GM23338 (cell line): ENCODE measurements around the gene DCAF6. TPM values are rescaled to one million over a fixed set of nuclear protein-coding genes. Genes with fewer than 3 reads are reported as not detected.

Experiments
- ATAC-seq: fragments of 200-7000 bp; cut with Tn5 transposase; 3 replicates; pipeline ENCODE4 v1.9.1; 2020
- DNase-seq: peaks from one replicate; pipeline ENCODE4 v3.0.0-alpha.2; 2015; ENCODE audit warnings: low spot score
- H2AFZ ChIP-seq: fragments of 200-600 bp; sonication (generic); 2 replicates; pipeline ENCODE4 v1.8.0; 2016; ENCODE audit warnings: antibody characterized with exemption, mild to moderate bottlenecking, moderate library complexity
- H3F3A ChIP-seq: fragments of 200-600 bp; sonication (generic); replicated peaks from 2 replicates; pipeline ENCODE4 v1.8.0; 2017; ENCODE audit warnings: antibody characterized with exemption, mixed run types, low read depth
- H3K27ac ChIP-seq: fragments of 200-600 bp; sonication (generic); 2 replicates; pipeline ENCODE4 v1.6.1; 2016; ENCODE audit warnings: low read depth
- H3K27me3 ChIP-seq: fragments of 200-600 bp; sonication (generic); 2 replicates; pipeline ENCODE4 v1.8.0; 2016; ENCODE audit warnings: mild to moderate bottlenecking, mixed run types, moderate library complexity; ENCODE audit not compliant: insufficient read depth
- H3K36me3 ChIP-seq: fragments of 200-600 bp; sonication (generic); 2 replicates; pipeline ENCODE4 v1.8.0; 2016; ENCODE audit warnings: mild to moderate bottlenecking; ENCODE audit not compliant: insufficient read depth
- H3K4me1 ChIP-seq: fragments of 200-600 bp; sonication (generic); 2 replicates; pipeline ENCODE4 v1.8.0; 2016; ENCODE audit warnings: mild to moderate bottlenecking, moderate library complexity; ENCODE audit not compliant: insufficient read depth
- H3K4me2 ChIP-seq: fragments of 200-600 bp; sonication (generic); 2 replicates; pipeline ENCODE4 v1.7.1; 2017; ENCODE audit warnings: mixed run types
- H3K4me3 ChIP-seq: fragments of 200-600 bp; sonication (generic); 2 replicates; pipeline ENCODE4 v1.6.1; 2016; ENCODE audit warnings: mixed run types
- H3K79me2 ChIP-seq: fragments of 200-600 bp; sonication (generic); replicated peaks from 2 replicates; pipeline ENCODE4 v1.8.0; 2017; ENCODE audit warnings: mild to moderate bottlenecking; ENCODE audit not compliant: insufficient read depth
- H3K9me2 ChIP-seq: fragments of 200-600 bp; sonication (generic); 2 replicates; pipeline ENCODE4 v1.8.0; 2017; ENCODE audit not compliant: insufficient read depth
- H4K20me1 ChIP-seq: fragments of 200-600 bp; sonication (generic); replicated peaks from 2 replicates; pipeline ENCODE4 v1.8.0; 2017; ENCODE audit warnings: mild to moderate bottlenecking; ENCODE audit not compliant: insufficient read depth
- H3K27ac Mint-ChIP-seq: 2 replicates; pipeline ENCODE4 v1.8.0; 2020; ENCODE audit warnings: inconsistent platforms, mild to moderate bottlenecking, moderate library complexity, mixed read lengths
- H3K27me3 Mint-ChIP-seq: 3 replicates; pipeline ENCODE4 v1.8.0; 2022; ENCODE audit warnings: low read depth, mild to moderate bottlenecking, moderate library complexity, mixed read lengths, inconsistent platforms; ENCODE audit not compliant: insufficient read depth, poor library complexity
- H3K36me3 Mint-ChIP-seq: 3 replicates; pipeline ENCODE4 v1.8.0; 2021; ENCODE audit warnings: low read depth, mild to moderate bottlenecking, inconsistent platforms, moderate library complexity, mixed read lengths
- H3K4me1 Mint-ChIP-seq: 3 replicates; pipeline ENCODE4 v1.8.0; 2020; ENCODE audit warnings: mild to moderate bottlenecking, inconsistent platforms, mixed read lengths
- H3K4me3 Mint-ChIP-seq: 3 replicates; pipeline ENCODE4 v1.8.0; 2021; ENCODE audit warnings: moderate library complexity, mild to moderate bottlenecking, inconsistent platforms, mixed read lengths
- H3K9me3 Mint-ChIP-seq: 3 replicates; pipeline ENCODE4 v1.8.0; 2020; ENCODE audit warnings: moderate library complexity, mild to moderate bottlenecking, inconsistent platforms, mixed read lengths
- CREB1 ChIP-seq: fragments of 250-450 bp; sonication (Bioruptor Pico); IDR thresholded peaks from 2 replicates; pipeline ENCODE4 v1.5.0; 2020; ENCODE audit warnings: low read depth, mild to moderate bottlenecking, moderate library complexity
- EZH2 ChIP-seq: fragments of 200-600 bp; sonication (generic); IDR thresholded peaks from one replicate; pipeline ENCODE4 v1.8.0; 2017; ENCODE audit warnings: antibody characterized with exemption, mild to moderate bottlenecking, low read depth; ENCODE audit not compliant: unreplicated experiment
- EZH2phosphoT487 ChIP-seq: fragments of 200-600 bp; sonication (generic); IDR thresholded peaks from one replicate; pipeline ENCODE4 v1.8.1; 2018; ENCODE audit warnings: antibody characterized with exemption; ENCODE audit not compliant: unreplicated experiment
- JUNB ChIP-seq: IDR thresholded peaks from one replicate; pipeline ENCODE4 v1.6.1; 2016; ENCODE audit warnings: antibody characterized with exemption; ENCODE audit not compliant: unreplicated experiment
- NANOG ChIP-seq: IDR thresholded peaks from 2 replicates; pipeline ENCODE4 v1.6.1; 2016; ENCODE audit warnings: antibody characterized with exemption, borderline replicate concordance
- POLR2AphosphoS5 ChIP-seq: IDR thresholded peaks from 2 replicates; pipeline ENCODE4 v1.6.1; 2016; ENCODE audit warnings: antibody characterized with exemption, low read depth
- STAT1 ChIP-seq: IDR thresholded peaks from one replicate; pipeline ENCODE4 v1.6.1; 2016; ENCODE audit warnings: antibody characterized with exemption; ENCODE audit not compliant: unreplicated experiment
- ZNF331 ChIP-seq: fragments of 250-450 bp; sonication (Bioruptor Pico); IDR thresholded peaks from 2 replicates; pipeline ENCODE4 v1.5.0; 2020; ENCODE audit warnings: low read depth, mild to moderate bottlenecking, moderate library complexity
- polyA plus RNA-seq: library from polyadenylated mRNA; unstranded; fragments of >200 nt; fragmentation: Nextera tagmentation; extraction: Ambion mirVana; gene quantifications from 2 replicates; pipeline ENCODE4 v1.2.1, GENCODE V29; 2016
- total RNA-seq: library from RNA; depleted of rRNA; stranded (reverse); fragments of >200 nt; shearing (Covaris generic); gene quantifications from 2 replicates; pipeline ENCODE4 v1.2.3, GENCODE V29; 2014
- TF ChIP-seq, protein P1 (sequence below): fragments of 250-450 bp; sonication (Bioruptor Pico); IDR thresholded peaks from 2 replicates; pipeline ENCODE4 v1.5.0; 2020; ENCODE audit warnings: mild to moderate bottlenecking, moderate library complexity
- TF ChIP-seq, protein P2 (sequence below), 2 experiments: fragments of 200-600 bp in 1 of 2; sonication (generic) in 1 of 2; conservative IDR thresholded peaks; 2 replicates each; pipeline versions ENCODE4 v1.5.1 to v1.6.1; 2016 to 2017; ENCODE audit warnings: antibody characterized with exemption in 2 of 2, low read depth in 2 of 2, mild to moderate bottlenecking in 2 of 2, moderate library complexity in 1 of 2
- TF ChIP-seq, protein P3 (sequence below): IDR thresholded peaks from one replicate; pipeline ENCODE4 v1.6.1; 2018; ENCODE audit warnings: antibody characterized with exemption; ENCODE audit not compliant: unreplicated experiment

DCAF6 gene
- total and polyA plus RNA-seq, 2 experiments from 2014 or later: 18.6 to 27.3 TPM

DNA sequence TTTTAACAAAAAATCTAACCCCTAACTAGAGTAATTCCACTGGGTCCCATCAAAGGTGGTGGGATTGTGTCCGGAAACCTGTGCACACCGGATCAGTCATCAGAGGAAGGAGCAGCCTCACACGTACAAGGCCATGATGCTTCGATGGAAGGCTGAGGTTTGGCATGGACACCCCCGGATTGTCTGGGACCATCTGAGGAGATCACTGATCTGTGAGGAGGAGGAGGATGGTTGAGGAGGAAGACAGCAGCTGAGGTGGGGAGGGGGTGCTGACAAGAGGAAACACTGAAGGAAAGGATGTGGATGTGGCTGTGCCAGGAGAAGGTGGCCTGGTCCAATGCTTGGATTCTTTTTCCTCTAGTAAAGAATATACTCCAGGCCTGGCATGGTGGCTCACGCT is 159.0 kb downstream of the DCAF6 start (continued):
- TF ChIP-seq, protein P1, sequence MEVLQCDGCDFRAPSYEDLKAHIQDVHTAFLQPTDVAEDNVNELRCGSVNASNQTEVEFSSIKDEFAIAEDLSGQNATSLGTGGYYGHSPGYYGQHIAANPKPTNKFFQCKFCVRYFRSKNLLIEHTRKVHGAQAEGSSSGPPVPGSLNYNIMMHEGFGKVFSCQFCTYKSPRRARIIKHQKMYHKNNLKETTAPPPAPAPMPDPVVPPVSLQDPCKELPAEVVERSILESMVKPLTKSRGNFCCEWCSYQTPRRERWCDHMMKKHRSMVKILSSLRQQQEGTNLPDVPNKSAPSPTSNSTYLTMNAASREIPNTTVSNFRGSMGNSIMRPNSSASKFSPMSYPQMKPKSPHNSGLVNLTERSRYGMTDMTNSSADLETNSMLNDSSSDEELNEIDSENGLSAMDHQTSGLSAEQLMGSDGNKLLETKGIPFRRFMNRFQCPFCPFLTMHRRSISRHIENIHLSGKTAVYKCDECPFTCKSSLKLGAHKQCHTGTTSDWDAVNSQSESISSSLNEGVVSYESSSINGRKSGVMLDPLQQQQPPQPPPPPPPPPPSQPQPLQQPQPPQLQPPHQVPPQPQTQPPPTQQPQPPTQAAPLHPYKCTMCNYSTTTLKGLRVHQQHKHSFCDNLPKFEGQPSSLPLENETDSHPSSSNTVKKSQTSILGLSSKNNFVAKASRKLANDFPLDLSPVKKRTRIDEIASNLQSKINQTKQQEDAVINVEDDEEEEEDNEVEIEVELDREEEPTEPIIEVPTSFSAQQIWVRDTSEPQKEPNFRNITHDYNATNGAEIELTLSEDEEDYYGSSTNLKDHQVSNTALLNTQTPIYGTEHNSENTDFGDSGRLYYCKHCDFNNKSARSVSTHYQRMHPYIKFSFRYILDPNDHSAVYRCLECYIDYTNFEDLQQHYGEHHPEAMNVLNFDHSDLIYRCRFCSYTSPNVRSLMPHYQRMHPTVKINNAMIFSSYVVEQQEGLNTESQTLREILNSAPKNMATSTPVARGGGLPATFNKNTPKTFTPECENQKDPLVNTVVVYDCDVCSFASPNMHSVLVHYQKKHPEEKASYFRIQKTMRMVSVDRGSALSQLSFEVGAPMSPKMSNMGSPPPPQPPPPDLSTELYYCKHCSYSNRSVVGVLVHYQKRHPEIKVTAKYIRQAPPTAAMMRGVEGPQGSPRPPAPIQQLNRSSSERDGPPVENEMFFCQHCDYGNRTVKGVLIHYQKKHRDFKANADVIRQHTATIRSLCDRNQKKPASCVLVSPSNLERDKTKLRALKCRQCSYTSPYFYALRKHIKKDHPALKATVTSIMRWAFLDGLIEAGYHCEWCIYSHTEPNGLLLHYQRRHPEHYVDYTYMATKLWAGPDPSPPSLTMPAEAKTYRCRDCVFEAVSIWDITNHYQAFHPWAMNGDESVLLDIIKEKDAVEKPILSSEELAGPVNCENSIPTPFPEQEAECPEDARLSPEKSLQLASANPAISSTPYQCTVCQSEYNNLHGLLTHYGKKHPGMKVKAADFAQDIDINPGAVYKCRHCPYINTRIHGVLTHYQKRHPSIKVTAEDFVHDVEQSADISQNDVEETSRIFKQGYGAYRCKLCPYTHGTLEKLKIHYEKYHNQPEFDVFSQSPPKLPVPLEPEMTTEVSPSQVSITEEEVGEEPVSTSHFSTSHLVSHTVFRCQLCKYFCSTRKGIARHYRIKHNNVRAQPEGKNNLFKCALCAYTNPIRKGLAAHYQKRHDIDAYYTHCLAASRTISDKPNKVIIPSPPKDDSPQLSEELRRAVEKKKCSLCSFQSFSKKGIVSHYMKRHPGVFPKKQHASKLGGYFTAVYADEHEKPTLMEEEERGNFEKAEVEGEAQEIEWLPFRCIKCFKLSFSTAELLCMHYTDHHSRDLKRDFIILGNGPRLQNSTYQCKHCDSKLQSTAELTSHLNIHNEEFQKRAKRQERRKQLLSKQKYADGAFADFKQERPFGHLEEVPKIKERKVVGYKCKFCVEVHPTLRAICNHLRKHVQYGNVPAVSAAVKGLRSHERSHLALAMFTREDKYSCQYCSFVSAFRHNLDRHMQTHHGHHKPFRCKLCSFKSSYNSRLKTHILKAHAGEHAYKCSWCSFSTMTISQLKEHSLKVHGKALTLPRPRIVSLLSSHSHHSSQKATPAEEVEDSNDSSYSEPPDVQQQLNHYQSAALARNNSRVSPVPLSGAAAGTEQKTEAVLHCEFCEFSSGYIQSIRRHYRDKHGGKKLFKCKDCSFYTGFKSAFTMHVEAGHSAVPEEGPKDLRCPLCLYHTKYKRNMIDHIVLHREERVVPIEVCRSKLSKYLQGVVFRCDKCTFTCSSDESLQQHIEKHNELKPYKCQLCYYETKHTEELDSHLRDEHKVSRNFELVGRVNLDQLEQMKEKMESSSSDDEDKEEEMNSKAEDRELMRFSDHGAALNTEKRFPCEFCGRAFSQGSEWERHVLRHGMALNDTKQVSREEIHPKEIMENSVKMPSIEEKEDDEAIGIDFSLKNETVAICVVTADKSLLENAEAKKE (CRISPR knock-in tag): no peak

DNA sequence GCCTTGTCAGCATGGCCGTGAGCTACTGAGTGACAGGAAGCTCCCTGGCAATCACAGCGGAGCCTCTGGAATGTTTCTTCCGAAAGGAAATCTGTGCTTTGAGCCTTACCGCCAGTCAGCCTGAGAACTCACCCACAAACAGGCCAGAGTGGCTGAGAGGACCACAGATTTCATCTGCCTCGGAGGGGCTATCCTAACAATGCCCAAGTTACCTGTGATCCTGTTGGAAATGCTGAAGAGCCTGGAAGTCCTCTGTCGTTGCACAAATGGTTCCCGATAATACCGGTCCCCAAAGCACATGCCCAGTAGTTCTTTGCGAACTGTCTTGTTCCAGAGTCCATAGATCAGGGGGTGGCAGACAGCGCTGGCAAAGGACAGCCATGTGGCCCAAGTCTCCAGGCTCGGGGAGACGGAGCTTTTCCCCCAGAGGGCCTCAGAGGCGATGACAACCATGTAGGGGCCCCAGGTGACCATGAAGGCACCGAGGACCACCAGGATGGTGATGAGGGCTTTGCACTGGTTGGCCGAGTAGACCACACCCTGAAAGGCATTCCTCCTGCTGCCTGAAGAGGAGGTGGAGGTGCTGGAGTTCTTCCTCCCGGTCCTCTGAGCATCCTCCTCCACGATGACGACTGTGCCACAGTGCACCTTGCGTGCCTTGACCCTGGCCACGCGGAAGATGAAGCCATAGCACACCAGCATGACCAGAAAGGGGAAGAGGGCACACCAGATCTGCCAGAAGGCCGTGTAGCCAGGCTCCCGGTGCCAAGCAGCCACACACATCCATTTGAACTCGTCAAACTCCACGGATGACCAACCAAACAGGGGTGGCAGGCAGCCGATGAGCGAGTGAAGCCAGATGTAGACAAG is 160.0 kb downstream of the DCAF6 start:
- H3K27me3 ChIP-seq: no peaks in the 10 kb centered on the region
- peaks cover 12% of the 10 kb centered on the region; the same call in 2 of the 3 replicates for H3K36me3 Mint-ChIP-seq
- no peaks in the 10 kb centered on the region for H3K4me1 ChIP-seq
- H3K4me3 Mint-ChIP-seq: no peak overlapping the region
- DNase-seq (no peak), ATAC-seq (no peak)
- no peaks in the 10 kb centered on the region for H3K36me3 ChIP-seq
- no peaks in the 10 kb centered on the region for H3F3A ChIP-seq
- no peak overlapping the region for H2AFZ ChIP-seq
- H3K27ac Mint-ChIP-seq: no peak overlapping the region
- no peak overlapping the region for H3K4me3 ChIP-seq
- no peaks in the 10 kb centered on the region for H4K20me1 ChIP-seq
- no peak overlapping the region for H3K27ac ChIP-seq
- no peaks in the 10 kb centered on the region for H3K79me2 ChIP-seq
- peaks cover 3% of the 10 kb centered on the region for H3K27me3 Mint-ChIP-seq
- H3K9me2 ChIP-seq: no peaks in the 10 kb centered on the region
- H3K4me1 Mint-ChIP-seq: peaks cover 5% of the 10 kb centered on the region; the same call in 2 of the 3 replicates
- no peaks in the 10 kb centered on the region for H3K9me3 Mint-ChIP-seq
- no peak overlapping the region for H3K4me2 ChIP-seq
- TF ChIP-seq STAT1 (no peak), CREB1 (no peak), EZH2 (no peak), EZH2phosphoT487 (no peak), JUNB (no peak), ZNF331 (no peak), NANOG (no peak), POLR2AphosphoS5 (no peak)
- TF ChIP-seq, protein P2, sequence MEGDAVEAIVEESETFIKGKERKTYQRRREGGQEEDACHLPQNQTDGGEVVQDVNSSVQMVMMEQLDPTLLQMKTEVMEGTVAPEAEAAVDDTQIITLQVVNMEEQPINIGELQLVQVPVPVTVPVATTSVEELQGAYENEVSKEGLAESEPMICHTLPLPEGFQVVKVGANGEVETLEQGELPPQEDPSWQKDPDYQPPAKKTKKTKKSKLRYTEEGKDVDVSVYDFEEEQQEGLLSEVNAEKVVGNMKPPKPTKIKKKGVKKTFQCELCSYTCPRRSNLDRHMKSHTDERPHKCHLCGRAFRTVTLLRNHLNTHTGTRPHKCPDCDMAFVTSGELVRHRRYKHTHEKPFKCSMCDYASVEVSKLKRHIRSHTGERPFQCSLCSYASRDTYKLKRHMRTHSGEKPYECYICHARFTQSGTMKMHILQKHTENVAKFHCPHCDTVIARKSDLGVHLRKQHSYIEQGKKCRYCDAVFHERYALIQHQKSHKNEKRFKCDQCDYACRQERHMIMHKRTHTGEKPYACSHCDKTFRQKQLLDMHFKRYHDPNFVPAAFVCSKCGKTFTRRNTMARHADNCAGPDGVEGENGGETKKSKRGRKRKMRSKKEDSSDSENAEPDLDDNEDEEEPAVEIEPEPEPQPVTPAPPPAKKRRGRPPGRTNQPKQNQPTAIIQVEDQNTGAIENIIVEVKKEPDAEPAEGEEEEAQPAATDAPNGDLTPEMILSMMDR (conservative IDR thresholded peaks at IDR 0.05; ENCODE audit: low read depth in 2 of 2): no peak
- TF ChIP-seq, protein P3, sequence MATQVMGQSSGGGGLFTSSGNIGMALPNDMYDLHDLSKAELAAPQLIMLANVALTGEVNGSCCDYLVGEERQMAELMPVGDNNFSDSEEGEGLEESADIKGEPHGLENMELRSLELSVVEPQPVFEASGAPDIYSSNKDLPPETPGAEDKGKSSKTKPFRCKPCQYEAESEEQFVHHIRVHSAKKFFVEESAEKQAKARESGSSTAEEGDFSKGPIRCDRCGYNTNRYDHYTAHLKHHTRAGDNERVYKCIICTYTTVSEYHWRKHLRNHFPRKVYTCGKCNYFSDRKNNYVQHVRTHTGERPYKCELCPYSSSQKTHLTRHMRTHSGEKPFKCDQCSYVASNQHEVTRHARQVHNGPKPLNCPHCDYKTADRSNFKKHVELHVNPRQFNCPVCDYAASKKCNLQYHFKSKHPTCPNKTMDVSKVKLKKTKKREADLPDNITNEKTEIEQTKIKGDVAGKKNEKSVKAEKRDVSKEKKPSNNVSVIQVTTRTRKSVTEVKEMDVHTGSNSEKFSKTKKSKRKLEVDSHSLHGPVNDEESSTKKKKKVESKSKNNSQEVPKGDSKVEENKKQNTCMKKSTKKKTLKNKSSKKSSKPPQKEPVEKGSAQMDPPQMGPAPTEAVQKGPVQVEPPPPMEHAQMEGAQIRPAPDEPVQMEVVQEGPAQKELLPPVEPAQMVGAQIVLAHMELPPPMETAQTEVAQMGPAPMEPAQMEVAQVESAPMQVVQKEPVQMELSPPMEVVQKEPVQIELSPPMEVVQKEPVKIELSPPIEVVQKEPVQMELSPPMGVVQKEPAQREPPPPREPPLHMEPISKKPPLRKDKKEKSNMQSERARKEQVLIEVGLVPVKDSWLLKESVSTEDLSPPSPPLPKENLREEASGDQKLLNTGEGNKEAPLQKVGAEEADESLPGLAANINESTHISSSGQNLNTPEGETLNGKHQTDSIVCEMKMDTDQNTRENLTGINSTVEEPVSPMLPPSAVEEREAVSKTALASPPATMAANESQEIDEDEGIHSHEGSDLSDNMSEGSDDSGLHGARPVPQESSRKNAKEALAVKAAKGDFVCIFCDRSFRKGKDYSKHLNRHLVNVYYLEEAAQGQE: no peak
